Suprapubic skin (tissue), 4 donors: ENCODE data around the gene PRR12.

ENCODE experiments used
- EP300 ChIP-seq: sonication (generic); formaldehyde crosslinking; IDR thresholded peaks from one replicate; pipeline ENCODE4 v1.6.1; 2017; ENCODE audit warnings: antibody characterized with exemption
- POLR2A ChIP-seq, 2 donors: fragments of 450-650 bp; IDR thresholded peaks; one replicate each; pipeline ENCODE4 v1.6.1; 2017; ENCODE audit warnings: antibody characterized with exemption in 2 of 2, mild to moderate bottlenecking in 2 of 2, moderate library complexity in 2 of 2
- POLR2AphosphoS5 ChIP-seq, 3 donors: sonication (generic); formaldehyde crosslinking; IDR thresholded peaks; one replicate each; pipeline ENCODE4 v1.6.1; 2017; ENCODE audit warnings: antibody characterized with exemption in 3 of 3
- TF ChIP-seq, protein P1 (sequence below), 2 donors: fragments of 200-600 bp in 1 of 2; fragments of 450-650 bp in 1 of 2; sonication (generic) in 1 of 2; IDR thresholded peaks; one replicate each; pipeline ENCODE4 v1.5.1; 2016 to 2019; ENCODE audit warnings: antibody characterized with exemption in 2 of 2, mild to moderate bottlenecking in 1 of 2, moderate library complexity in 1 of 2

DNA sequence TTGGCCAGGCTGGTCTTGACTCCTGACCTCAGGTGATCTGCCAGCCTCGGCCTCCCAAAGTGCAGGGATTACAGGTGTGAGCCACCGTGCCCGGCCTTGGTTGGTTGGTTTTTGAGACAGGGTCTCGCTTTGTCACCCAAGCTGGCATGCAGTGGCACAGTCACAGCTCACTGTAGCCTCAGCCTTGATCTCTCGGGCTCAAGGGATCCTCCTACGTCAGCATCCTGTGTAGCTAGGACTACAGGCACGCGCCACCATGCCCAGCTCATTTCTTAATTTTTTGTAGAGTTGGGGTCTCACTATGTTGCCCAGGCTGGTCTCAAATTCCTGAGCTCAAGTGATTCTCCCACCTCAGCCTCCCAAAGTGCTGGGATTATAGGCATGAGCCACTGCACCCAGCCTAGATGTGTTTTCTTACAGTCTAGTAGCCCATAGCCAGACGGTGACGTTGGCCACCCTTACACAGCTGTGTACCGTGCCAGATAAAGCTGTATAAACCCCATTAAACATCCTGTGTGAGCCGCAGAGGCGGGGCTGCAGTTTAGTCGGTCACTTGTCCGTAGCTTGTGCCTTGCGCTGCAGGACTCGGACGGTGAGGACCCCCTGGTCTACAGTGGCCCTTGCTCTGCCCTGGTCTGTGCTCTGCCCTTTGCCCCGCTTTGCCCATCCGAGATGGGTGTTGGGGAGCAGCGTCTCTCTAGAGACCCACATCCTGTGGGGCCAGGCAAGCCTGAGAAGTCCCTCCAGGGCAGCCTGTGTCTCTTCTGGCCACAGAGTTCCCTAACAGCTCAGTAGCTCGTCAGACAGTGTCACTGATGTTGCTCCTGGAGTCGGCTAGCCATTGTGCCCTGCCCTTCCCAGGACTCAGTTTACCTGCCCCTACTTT is 64.8 kb downstream of the PRR12 start:
- TF ChIP-seq POLR2A (IDR thresholded peaks at IDR 0.05) (no peak), POLR2AphosphoS5 (IDR thresholded peaks at IDR 0.05) (no peak), EP300 (no peak)
- TF ChIP-seq, protein P1, sequence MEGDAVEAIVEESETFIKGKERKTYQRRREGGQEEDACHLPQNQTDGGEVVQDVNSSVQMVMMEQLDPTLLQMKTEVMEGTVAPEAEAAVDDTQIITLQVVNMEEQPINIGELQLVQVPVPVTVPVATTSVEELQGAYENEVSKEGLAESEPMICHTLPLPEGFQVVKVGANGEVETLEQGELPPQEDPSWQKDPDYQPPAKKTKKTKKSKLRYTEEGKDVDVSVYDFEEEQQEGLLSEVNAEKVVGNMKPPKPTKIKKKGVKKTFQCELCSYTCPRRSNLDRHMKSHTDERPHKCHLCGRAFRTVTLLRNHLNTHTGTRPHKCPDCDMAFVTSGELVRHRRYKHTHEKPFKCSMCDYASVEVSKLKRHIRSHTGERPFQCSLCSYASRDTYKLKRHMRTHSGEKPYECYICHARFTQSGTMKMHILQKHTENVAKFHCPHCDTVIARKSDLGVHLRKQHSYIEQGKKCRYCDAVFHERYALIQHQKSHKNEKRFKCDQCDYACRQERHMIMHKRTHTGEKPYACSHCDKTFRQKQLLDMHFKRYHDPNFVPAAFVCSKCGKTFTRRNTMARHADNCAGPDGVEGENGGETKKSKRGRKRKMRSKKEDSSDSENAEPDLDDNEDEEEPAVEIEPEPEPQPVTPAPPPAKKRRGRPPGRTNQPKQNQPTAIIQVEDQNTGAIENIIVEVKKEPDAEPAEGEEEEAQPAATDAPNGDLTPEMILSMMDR (IDR thresholded peaks at IDR 0.05): no peak
